GM23248 (cell line): ENCODE results near the gene SGCB. TPM values are rescaled to one million over a fixed set of nuclear protein-coding genes. Genes with fewer than 3 reads are reported as not detected.
A peak's percentile ranks its signal among the peaks of the same experiment; 100 is the strongest.

Source experiments
- DNase-seq: peaks from one replicate; pipeline ENCODE4 v3.0.0-alpha.2; 2015
- H2AFZ ChIP-seq: fragments of 200-600 bp; sonication (generic); 2 replicates; pipeline ENCODE4 v1.6.1; 2016; ENCODE audit warnings: antibody characterized with exemption
- H3F3A ChIP-seq: fragments of 200-600 bp; sonication (generic); 2 replicates; pipeline ENCODE4 v1.6.1; 2016; ENCODE audit warnings: mild to moderate bottlenecking, antibody characterized with exemption, mixed run types; ENCODE audit not compliant: insufficient read depth
- H3K27ac ChIP-seq: fragments of 200-600 bp; sonication (generic); 2 replicates; pipeline ENCODE4 v1.5.1; 2016; ENCODE audit warnings: mild to moderate bottlenecking
- H3K27me3 ChIP-seq: fragments of 200-600 bp; sonication (generic); replicated peaks from 2 replicates; pipeline ENCODE4 v1.6.1; 2016; ENCODE audit warnings: mild to moderate bottlenecking; ENCODE audit not compliant: insufficient read depth
- H3K36me3 ChIP-seq: fragments of 200-600 bp; sonication (generic); 2 replicates; pipeline ENCODE4 v1.6.1; 2016; ENCODE audit warnings: low read depth, mild to moderate bottlenecking
- H3K4me1 ChIP-seq: fragments of 200-600 bp; sonication (generic); 2 replicates; pipeline ENCODE4 v1.6.1; 2016; ENCODE audit warnings: mild to moderate bottlenecking; ENCODE audit not compliant: insufficient read depth
- H3K4me2 ChIP-seq: fragments of 200-600 bp; sonication (generic); one replicate; pipeline ENCODE4 v1.6.1; 2016; ENCODE audit warnings: mild to moderate bottlenecking; ENCODE audit not compliant: unreplicated experiment
- H3K4me3 ChIP-seq: fragments of 200-600 bp; sonication (generic); 2 replicates; pipeline ENCODE4 v1.5.1; 2016; ENCODE audit warnings: mild to moderate bottlenecking
- H3K79me2 ChIP-seq: fragments of 200-600 bp; sonication (generic); 2 replicates; pipeline ENCODE4 v1.6.1; 2016; ENCODE audit warnings: mild to moderate bottlenecking; ENCODE audit not compliant: insufficient read depth
- H3K9ac ChIP-seq: fragments of 200-600 bp; sonication (generic); 2 replicates; pipeline ENCODE4 v1.6.1; 2016; ENCODE audit warnings: mild to moderate bottlenecking
- H3K9me2 ChIP-seq: fragments of 200-600 bp; sonication (generic); 2 replicates; pipeline ENCODE4 v1.6.1; 2016; ENCODE audit warnings: mixed run types, mild to moderate bottlenecking, moderate library complexity; ENCODE audit not compliant: insufficient read depth
- H3K9me3 ChIP-seq: fragments of 200-600 bp; sonication (generic); one replicate; pipeline ENCODE4 v1.6.1; 2017; ENCODE audit warnings: low read depth
- H4K20me1 ChIP-seq: fragments of 200-600 bp; sonication (generic); 2 replicates; pipeline ENCODE4 v1.6.0; 2016; ENCODE audit not compliant: insufficient read depth
- EZH2 ChIP-seq: fragments of 200-600 bp; sonication (generic); IDR thresholded peaks from 2 replicates; pipeline ENCODE4 v1.6.1; 2018; ENCODE audit warnings: antibody characterized with exemption, mild to moderate bottlenecking; ENCODE audit not compliant: insufficient read depth, poor library complexity, severe bottlenecking
- EZH2phosphoT487 ChIP-seq: fragments of 200-600 bp; sonication (generic); IDR thresholded peaks from 2 replicates; pipeline ENCODE4 v1.6.1; 2018; ENCODE audit warnings: antibody characterized with exemption, moderate library complexity, mild to moderate bottlenecking, low read depth; ENCODE audit not compliant: insufficient read depth
- WGBS, 2 experiments: methylation state at CpG; one replicate each; pipeline ENCODE4 v1.1.6; 2015 to 2017; ENCODE audit warnings: low lambda C conversion rate in 2 of 2, low coverage in 1 of 2; ENCODE audit errors: missing lambda C conversion rate in 2 of 2; 5-methylcytosine and 5-hydroxymethylcytosine counted together
- in situ Hi-C: fragments of 300-500 bp; cut with MboI; formaldehyde crosslinking; loops from 2 replicates; pipeline ENCODE4 v1.15.0; 2020
- polyA plus RNA-seq: library from polyadenylated mRNA; unstranded; fragments of >200 nt; fragmentation: Nextera tagmentation; extraction: Ambion mirVana; gene quantifications from 2 replicates; pipeline ENCODE4 v1.2.1, GENCODE V29; 2016
- total RNA-seq: library from RNA; depleted of rRNA; stranded (reverse); fragments of >200 nt; shearing (Covaris generic); gene quantifications from 2 replicates; pipeline ENCODE4 v1.2.3, GENCODE V29; 2014

SGCB gene
- total and polyA plus RNA-seq, 2 experiments from 2014 or later, result 50.4 to 108 TPM

GRCh38 chr4:52051615-52052474 is 13.7 kb upstream of the SGCB start:
- Histone ChIP-seq H3K79me2 (peaks cover 16% of the 10 kb centered on the region; the same call in 1 of the 2 replicates), H2AFZ (peak overlapping the region; percentile 88), H3K36me3 (no peaks in the 10 kb centered on the region), H3K4me1 (peaks cover 10% of the 10 kb centered on the region; the same call in 1 of the 2 replicates), H3F3A (no peaks in the 10 kb centered on the region), H3K9me2 (no peaks in the 10 kb centered on the region), H3K9ac (peak overlapping the region; percentile 81), H3K27me3 (no peaks in the 10 kb centered on the region), H3K27ac (peak overlapping the region; percentile 73), H4K20me1 (no peaks in the 10 kb centered on the region), H3K4me2 (peak overlapping the region; percentile 82), H3K9me3 (no peaks in the 10 kb centered on the region), H3K4me3 (peak overlapping the region; percentile 75)
- TF ChIP-seq EZH2 (no peak), EZH2phosphoT487 (no peak)
- peak; percentile 95 for DNase-seq
- WGBS, 2 experiments, result 8 to 10% methylated on average over 46 of the region's 46 CpGs
- in situ Hi-C loops, result no loop called here

DNA sequence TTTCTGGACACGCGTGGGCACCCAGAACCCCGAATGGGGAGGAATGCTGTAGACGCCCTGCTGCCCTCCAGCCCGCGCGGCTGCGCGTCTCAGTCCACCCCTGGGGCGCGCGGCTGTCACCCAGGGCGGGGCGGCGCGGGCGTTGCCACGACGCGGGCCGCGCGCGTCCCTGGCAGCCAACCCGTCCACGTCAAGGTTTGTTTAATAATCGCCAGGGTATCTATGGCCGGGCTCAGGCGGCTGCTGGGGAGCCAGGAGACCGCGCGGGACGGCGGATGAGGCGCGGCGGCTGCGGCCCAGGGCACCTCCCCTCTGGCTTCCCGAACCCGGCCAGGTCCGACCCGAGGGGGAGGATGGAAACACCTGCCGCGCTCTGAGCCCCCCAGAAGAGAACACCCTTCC is 13.1 kb upstream of the SGCB start, which contains the start of gene SPATA18:
Gene SPATA18 (plus strand): TSS at position 92 of the 402 bp plus-strand sequence. CDS start 401 bp downstream, outside the sequence.
- Histone ChIP-seq H3K9me2 (no peaks in the 10 kb centered on the region), H2AFZ (peak within 1 kb of the TSS; percentile 88), H3K36me3 (no peaks in the 10 kb centered on the region), H3K9me3 (no peaks in the 10 kb centered on the region), H3K4me3 (peak within 1 kb of the TSS; percentile 75), H4K20me1 (no peaks in the 10 kb centered on the region), H3K27me3 (no peaks in the 10 kb centered on the region), H3K9ac (peak within 1 kb of the TSS; percentile 81), H3K79me2 (peaks cover 16% of the 10 kb centered on the region; the same call in 1 of the 2 replicates), H3K4me2 (peak within 1 kb of the TSS; percentile 82), H3K4me1 (peaks cover 10% of the 10 kb centered on the region; the same call in 1 of the 2 replicates), H3K27ac (peak within 1 kb of the TSS; percentile 73), H3F3A (no peaks in the 10 kb centered on the region)
- DNase-seq, result peak; percentile 78
- in situ Hi-C loops, result no loop called here
- WGBS, 2 experiments, result 1 to 2% methylated on average over 34 to 41 of the region's 44 CpGs
- no peak for TF ChIP-seq EZH2
- TF ChIP-seq EZH2phosphoT487, result no peak

- Histone ChIP-seq H4K20me1 (no peaks in the 10 kb centered on the region), H3K4me2 (no peak overlapping the region), H3K27me3 (no peaks in the 10 kb centered on the region), H3K27ac (no peak overlapping the region), H3K36me3 (no peaks in the 10 kb centered on the region), H3K9me3 (no peaks in the 10 kb centered on the region), H3K9ac (no peak overlapping the region), H3K79me2 (peaks cover 16% of the 10 kb centered on the region; the same call in 1 of the 2 replicates), H2AFZ (no peak overlapping the region), H3K9me2 (no peaks in the 10 kb centered on the region), H3K4me1 (peaks cover 10% of the 10 kb centered on the region; the same call in 1 of the 2 replicates), H3F3A (no peaks in the 10 kb centered on the region), H3K4me3 (no peak overlapping the region)
- DNase-seq, result no peak
- in situ Hi-C loops, result no loop called here
- TF ChIP-seq EZH2, result no peak
- no peak for TF ChIP-seq EZH2phosphoT487
- 85 to 88% methylated on average over 5 of the region's 5 CpGs for WGBS, 2 experiments
Observed at GRCh38 chr4:52049266-52049665, 11.2 kb upstream of the SGCB start.

DNA sequence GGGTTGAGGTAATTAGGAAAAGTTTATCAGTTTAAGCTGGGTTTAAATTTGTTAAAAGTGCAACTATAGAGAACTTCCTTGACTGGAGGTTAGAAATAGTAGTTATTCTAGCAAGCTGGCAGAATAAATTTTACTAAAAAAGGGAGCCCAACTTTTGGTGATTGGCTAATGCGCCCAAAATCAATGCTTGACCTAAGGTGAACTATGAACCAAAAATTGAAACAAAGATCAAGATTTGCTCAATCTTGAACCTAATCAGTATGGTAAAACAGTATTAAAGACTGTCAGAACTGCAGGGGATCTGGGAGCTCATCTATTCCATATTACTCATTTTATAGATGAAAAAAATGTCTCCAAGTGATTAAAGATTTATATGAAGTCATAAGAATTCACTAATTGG is 6.9 kb upstream of the SGCB start:
- Histone ChIP-seq H4K20me1 (no peaks in the 10 kb centered on the region), H3K27me3 (no peaks in the 10 kb centered on the region; the same call in none of the 2 replicates), H2AFZ (no peak overlapping the region), H3K79me2 (no peaks in the 10 kb centered on the region), H3K27ac (no peak overlapping the region), H3K4me2 (no peak overlapping the region), H3K4me3 (no peak overlapping the region), H3K9me3 (no peaks in the 10 kb centered on the region), H3F3A (no peaks in the 10 kb centered on the region), H3K9me2 (no peaks in the 10 kb centered on the region), H3K36me3 (no peaks in the 10 kb centered on the region), H3K9ac (no peak overlapping the region), H3K4me1 (no peaks in the 10 kb centered on the region)
- DNase-seq, result no peak
- in situ Hi-C loops, result no loop called here
- 90 to 93% methylated on average over 1 of the region's 1 CpG for WGBS, 2 experiments
- TF ChIP-seq EZH2 (no peak), EZH2phosphoT487 (no peak)
